OCI-LY1 (cell line): ENCODE data around the gene DYNLT3.

Source experiments
- H2AFZ ChIP-seq: fragments of 200-600 bp; sonication (generic), shearing (Covaris generic); 2 replicates; pipeline ENCODE4 v1.6.0; 2014; ENCODE audit warnings: antibody characterized with exemption, mild to moderate bottlenecking, low read length
- H3F3A ChIP-seq: fragments of 200-600 bp; sonication (generic), shearing (Covaris generic); 2 replicates; pipeline ENCODE4 v1.6.0; 2014; ENCODE audit warnings: mild to moderate bottlenecking, antibody characterized with exemption, low read length, moderate library complexity; ENCODE audit not compliant: insufficient read depth
- H3K27ac ChIP-seq: fragments of 200-600 bp; sonication (generic); 2 replicates; pipeline ENCODE4 v1.5.1; 2014; ENCODE audit warnings: low read length, mixed run types, mild to moderate bottlenecking, low read depth; ENCODE audit not compliant: poor library complexity, severe bottlenecking
- H3K27me3 ChIP-seq: fragments of 200-600 bp; sonication (generic); 2 replicates; pipeline ENCODE4 v1.6.0; 2014; ENCODE audit warnings: antibody characterized with exemption, mild to moderate bottlenecking, low read length, moderate library complexity; ENCODE audit not compliant: insufficient read depth
- H3K36me3 ChIP-seq: fragments of 200-600 bp; sonication (generic); 2 replicates; pipeline ENCODE4 v1.6.1; 2014; ENCODE audit warnings: mild to moderate bottlenecking, antibody characterized with exemption, low read length, moderate library complexity, mixed read lengths; ENCODE audit not compliant: insufficient read depth
- H3K4me1 ChIP-seq: fragments of 200-600 bp; sonication (generic); 2 replicates; pipeline ENCODE4 v1.5.1; 2014; ENCODE audit warnings: mild to moderate bottlenecking, low read length, moderate library complexity; ENCODE audit not compliant: insufficient read depth, severe bottlenecking
- H3K4me2 ChIP-seq: fragments of 200-600 bp; sonication (generic), shearing (Covaris generic); 2 replicates; pipeline ENCODE4 v1.6.1; 2014; ENCODE audit warnings: low read length
- H3K4me3 ChIP-seq: fragments of 200-600 bp; sonication (generic); 2 replicates; pipeline ENCODE4 v1.5.1; 2014; ENCODE audit warnings: low read length, low read depth, mild to moderate bottlenecking, mixed read lengths; ENCODE audit not compliant: poor library complexity, severe bottlenecking
- H3K79me2 ChIP-seq: fragments of 200-600 bp; shearing (Covaris generic); 2 replicates; pipeline ENCODE4 v1.6.1; 2016; ENCODE audit warnings: mixed run types, low read length, mixed read lengths; ENCODE audit not compliant: insufficient read depth
- H3K9ac ChIP-seq: fragments of 200-600 bp; sonication (generic), shearing (Covaris generic); 2 replicates; pipeline ENCODE4 v1.6.1; 2014; ENCODE audit warnings: mild to moderate bottlenecking, low read length, mixed read lengths
- H3K9me2 ChIP-seq: fragments of 200-600 bp; sonication (generic), shearing (Covaris generic); 2 replicates; pipeline ENCODE4 v1.6.1; 2014; ENCODE audit warnings: low read depth, mild to moderate bottlenecking, low read length, mixed read lengths
- H3K9me3 ChIP-seq: fragments of 200-600 bp; shearing (Covaris generic); 2 replicates; pipeline ENCODE4 v1.6.1; 2014; ENCODE audit warnings: low read length, mixed read lengths
- H4K20me1 ChIP-seq: fragments of 200-600 bp; sonication (generic), shearing (Covaris generic); 2 replicates; pipeline ENCODE4 v1.6.0; 2016; ENCODE audit warnings: mild to moderate bottlenecking, low read length; ENCODE audit not compliant: insufficient read depth
- CTCF ChIP-seq: fragments of 200-600 bp; sonication (generic), shearing (Covaris generic); IDR thresholded peaks from 2 replicates; pipeline ENCODE4 v1.5.1; 2017; ENCODE audit warnings: mild to moderate bottlenecking, antibody characterized with exemption, low read length, moderate library complexity, mixed read lengths
- EZH2 ChIP-seq: fragments of 200-600 bp; sonication (generic), shearing (Covaris generic); IDR thresholded peaks from 2 replicates; pipeline ENCODE4 v1.8.0; 2017; ENCODE audit warnings: borderline replicate concordance, mixed run types, mild to moderate bottlenecking, antibody characterized with exemption, low read length, moderate library complexity, mixed read lengths

Gene DYNLT3

GRCh38 chrX:37840931-37841330, 6.4 kb downstream of the DYNLT3 start:
- H3K4me3 ChIP-seq, result no peak overlapping the region
- H3F3A ChIP-seq, result no peaks in the 10 kb centered on the region
- H3K9ac ChIP-seq, result no peak overlapping the region
- TF ChIP-seq CTCF (no peak), EZH2 (no peak)
- H2AFZ ChIP-seq, result no peak overlapping the region
- H4K20me1 ChIP-seq, result no peaks in the 10 kb centered on the region
- H3K79me2 ChIP-seq, result no peaks in the 10 kb centered on the region
- H3K4me2 ChIP-seq, result no peak overlapping the region
- H3K27me3 ChIP-seq, result no peaks in the 10 kb centered on the region
- no peaks in the 10 kb centered on the region for H3K9me3 ChIP-seq
- no peaks in the 10 kb centered on the region for H3K4me1 ChIP-seq
- no peaks in the 10 kb centered on the region for H3K36me3 ChIP-seq
- no peak overlapping the region for H3K27ac ChIP-seq
- no peaks in the 10 kb centered on the region for H3K9me2 ChIP-seq

DNA sequence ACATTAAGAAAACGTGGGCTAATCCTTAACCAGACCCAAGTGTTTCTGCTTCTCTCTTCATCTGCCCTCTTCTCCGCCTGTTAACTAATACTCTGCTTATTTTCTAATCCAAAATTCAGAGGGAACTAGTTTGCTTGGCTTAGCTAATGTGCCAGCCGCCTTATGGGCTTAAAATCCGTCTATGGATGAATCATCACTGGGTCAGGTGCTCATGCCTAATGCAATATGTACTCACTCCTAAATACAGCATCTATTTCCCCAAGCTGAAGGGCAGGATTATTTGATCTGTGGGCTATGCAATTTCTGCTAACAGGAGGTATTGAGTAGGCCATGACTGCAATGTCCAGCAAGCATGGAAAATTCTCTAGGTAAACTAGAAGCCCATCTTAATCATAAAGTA, 12.4 kb downstream of the DYNLT3 start:
- no peaks in the 10 kb centered on the region for H3K79me2 ChIP-seq
- H2AFZ ChIP-seq, result no peak overlapping the region
- H3K4me2 ChIP-seq, result no peak overlapping the region

GRCh38 chrX:37830371-37830770, 17.0 kb downstream of the DYNLT3 start:
- no peak overlapping the region for H3K4me2 ChIP-seq
- H3K27me3 ChIP-seq, result no peaks in the 10 kb centered on the region
- no peaks in the 10 kb centered on the region for H3K36me3 ChIP-seq
- TF ChIP-seq EZH2, result no peak
- no peak for TF ChIP-seq CTCF
- no peaks in the 10 kb centered on the region for H3F3A ChIP-seq
- H3K79me2 ChIP-seq, result no peaks in the 10 kb centered on the region
- peaks cover 6% of the 10 kb centered on the region for H3K4me1 ChIP-seq
- H3K9me2 ChIP-seq, result no peaks in the 10 kb centered on the region
- H3K27ac ChIP-seq, result no peak overlapping the region
- H3K4me3 ChIP-seq, result no peak overlapping the region
- no peak overlapping the region for H2AFZ ChIP-seq
- no peaks in the 10 kb centered on the region for H4K20me1 ChIP-seq
- no peaks in the 10 kb centered on the region for H3K9me3 ChIP-seq
- no peak overlapping the region for H3K9ac ChIP-seq

More for the DNA sequence above, 12.4 kb downstream of the DYNLT3 start:
- Histone ChIP-seq H3K4me3 (no peak overlapping the region), H3K27me3 (no peaks in the 10 kb centered on the region), H3K9ac (no peak overlapping the region), H3K9me3 (no peaks in the 10 kb centered on the region), H4K20me1 (no peaks in the 10 kb centered on the region), H3K9me2 (no peaks in the 10 kb centered on the region), H3F3A (no peaks in the 10 kb centered on the region), H3K36me3 (no peaks in the 10 kb centered on the region), H3K4me1 (no peaks in the 10 kb centered on the region), H3K27ac (no peak overlapping the region)
- TF ChIP-seq CTCF (no peak), EZH2 (no peak)
